Cardiac fibroblast (primary cell): Measurements from ENCODE around the gene CRK.
"Not testable (repeated sequence)": the region's sequence is repeated elsewhere in the genome, so short reads cannot be mapped to it uniquely, and the experiment has no call there.

Source experiments
- DNase-seq, 2 donors: peaks; one replicate each; pipeline versions ENCODE4 v3.0.0 to v3.0.0-alpha.2; 2010; ENCODE audit warnings: low read depth in 2 of 2
- H3K4me3 ChIP-seq, 2 donors: replicated peaks in 1 of 2; 1 replicate in 1 of 2; 2 replicates in 1 of 2; pipeline ENCODE4 v1.5.1; 2011; ENCODE audit warnings: low read depth in 2 of 2, low read length in 2 of 2, mild to moderate bottlenecking in 2 of 2, moderate library complexity in 1 of 2
- CTCF ChIP-seq: IDR thresholded peaks from one replicate; pipeline ENCODE4 v1.5.1; 2011; ENCODE audit warnings: low read depth, mild to moderate bottlenecking, low read length, inconsistent platforms

CRK gene

GRCh38 chr17:1454541-1454940 lies 1.5 kb downstream of the CRK start:
- H3K4me3 ChIP-seq, result peak overlapping the region; percentile 94 to 96
- no peak for TF ChIP-seq CTCF
- peak in 1 of 2 donors; percentile 22 for DNase-seq

GRCh38 chr17:1453694-1454093 lies 2.3 kb downstream of the CRK start:
- H3K4me3 ChIP-seq, DNase-seq: not testable (repeated sequence)

- H3K4me3 ChIP-seq, result no peak overlapping the region
- DNase-seq, result no peak
These were observed 3.2 kb downstream of the CRK start for GRCh38 chr17:1452836-1453235.

GRCh38 chr17:1450261-1450660 lies 5.8 kb downstream of the CRK start:
- not testable (repeated sequence) for H3K4me3 ChIP-seq, DNase-seq

More at GRCh38 chr17:1452836-1453235, 3.2 kb downstream of the CRK start:
- TF ChIP-seq CTCF, result no peak

GRCh38 chr17:1449412-1449967 lies 6.5 kb downstream of the CRK start:
- no peak for DNase-seq
- no peak overlapping the region for H3K4me3 ChIP-seq
- no peak for TF ChIP-seq CTCF

GRCh38 chr17:1447052-1447451 lies 9.0 kb downstream of the CRK start:
- H3K4me3 ChIP-seq, result no peak overlapping the region
- no peak for TF ChIP-seq CTCF
- peak; percentile 39 for DNase-seq

- DNase-seq, result no peak
- no peak for TF ChIP-seq CTCF
- H3K4me3 ChIP-seq, result no peak overlapping the region
These were observed 9.8 kb downstream of the CRK start for GRCh38 chr17:1446201-1446600.

GRCh38 chr17:1445695-1446094 lies 10.3 kb downstream of the CRK start:
- DNase-seq, H3K4me3 ChIP-seq: not testable (repeated sequence)

- DNase-seq, H3K4me3 ChIP-seq: not testable (repeated sequence)
These were observed 13.3 kb downstream of the CRK start for GRCh38 chr17:1442721-1443120.
